ENCODE data around the gene ARHGEF28. TPM values are rescaled to one million over a fixed set of nuclear protein-coding genes. Genes with fewer than 3 reads are reported as not detected.

The ARHGEF28 gene
- total and polyA plus RNA-seq, 2 of the 13 experiments (the other 11 are each of a cell fraction or from before 2014, with no cell fraction given), result 17.4 to 34.1 TPM

DNA sequence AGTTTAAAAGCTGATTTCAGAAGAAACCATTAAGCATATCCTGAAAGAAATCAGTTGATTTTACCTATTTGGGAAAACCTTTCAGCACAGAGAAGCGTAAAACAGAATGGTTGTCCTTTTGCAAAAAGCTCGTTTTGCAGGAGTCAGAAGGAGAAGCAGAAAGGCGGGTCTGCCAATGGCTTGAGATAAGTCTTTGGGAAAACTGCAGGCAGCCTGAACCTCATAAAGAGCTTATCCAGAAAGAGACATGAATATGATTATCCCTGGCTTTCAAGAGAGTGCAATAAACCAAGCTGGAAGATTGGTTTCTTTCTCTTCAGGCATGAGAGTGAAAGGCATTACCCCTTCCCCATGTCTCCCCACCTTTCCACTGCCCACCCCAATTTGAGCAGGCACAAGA is 353.3 kb downstream of the ARHGEF28 start:
- peaks cover 0 to 1% of the 10 kb centered on the region in 2 experiments; a peak in 3 of 5 replicates for H3K27me3 ChIP-seq (ENCODE audit: control insufficient read depth in 1 of 2, insufficient read depth in 2 of 2, low read length in 2 of 2)
- ChIA-PET POLR2A (no interaction called here), CTCF (ENCODE audit: low intra/inter-chr PET ratio, low total read pairs) (no interaction called here)
- ATAC-seq (no peak), FAIRE-seq (no peak), DNase-seq (ENCODE audit: low spot score) (no peak)
- no peaks in the 10 kb centered on the region for H3K9me3 ChIP-seq (ENCODE audit: low read length)
- no peak overlapping the region for H2AFZ ChIP-seq (ENCODE audit: low read length)
- H3K79me2 ChIP-seq (ENCODE audit: insufficient read depth, low read length), result no peaks in the 10 kb centered on the region
- no peak overlapping the region for H3K4me2 ChIP-seq (ENCODE audit: low read depth, low read length)
- no peak overlapping the region for H3K4me3 ChIP-seq (replicated peaks in 1 of 3; ENCODE audit: insufficient read depth in 1 of 3, low read depth in 2 of 3, low read length in 3 of 3)
- H4K20me1 ChIP-seq (ENCODE audit: insufficient read depth, low read length), result no peaks in the 10 kb centered on the region
- no peaks in the 10 kb centered on the region for H3K36me3 ChIP-seq (replicated peaks in 1 of 2; ENCODE audit: control insufficient read depth in 1 of 2, insufficient read depth in 2 of 2, low read length in 2 of 2)
- no peak overlapping the region for H3K27ac ChIP-seq (ENCODE audit: extremely low read length, insufficient read depth, low read length)
- peaks cover 20% of the 10 kb centered on the region for H3K4me1 ChIP-seq (ENCODE audit: insufficient read depth, low read length)
- WGBS (ENCODE audit: low lambda C conversion rate), result 53% methylated on average over 3 of the region's 3 CpGs
- intact Hi-C loops (cut with micrococcal nuclease; ENCODE audit: unreplicated experiment) (no loop called here), in situ Hi-C loops (cut with HindIII; ENCODE audit: extremely low pct_ligation_motif_present, low pct_unique_long_range_greater_than_20kb) (no loop called here)
- H3K9ac ChIP-seq (ENCODE audit: insufficient read depth, low read depth, low read length), result no peak overlapping the region
- BruUV-seq (replicated peaks), result no TSS peak
- TF ChIP-seq, protein P1, sequence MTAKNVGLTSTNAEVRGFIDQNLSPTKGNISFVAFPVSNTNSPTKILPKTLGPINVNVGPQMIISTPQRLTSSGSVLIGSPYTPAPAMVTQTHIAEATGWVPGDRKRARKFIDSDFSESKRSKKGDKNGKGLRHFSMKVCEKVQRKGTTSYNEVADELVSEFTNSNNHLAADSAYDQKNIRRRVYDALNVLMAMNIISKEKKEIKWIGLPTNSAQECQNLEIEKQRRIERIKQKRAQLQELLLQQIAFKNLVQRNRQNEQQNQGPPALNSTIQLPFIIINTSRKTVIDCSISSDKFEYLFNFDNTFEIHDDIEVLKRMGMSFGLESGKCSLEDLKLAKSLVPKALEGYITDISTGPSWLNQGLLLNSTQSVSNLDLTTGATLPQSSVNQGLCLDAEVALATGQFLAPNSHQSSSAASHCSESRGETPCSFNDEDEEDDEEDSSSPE (CRISPR knock-in tag; IDR thresholded peaks at IDR 0.05), result no peak
- TF ChIP-seq GZF1 (CRISPR knock-in tag; IDR thresholded peaks at IDR 0.05), result no peak
- no peak for TF ChIP-seq ETV6 (CRISPR knock-in tag; conservative IDR thresholded peaks at IDR 0.05)
- TF ChIP-seq ZNF567 (CRISPR knock-in tag; IDR thresholded peaks at IDR 0.05; ENCODE audit: borderline replicate concordance), result no peak
- no peak for TF ChIP-seq KDM5A (IDR thresholded peaks at IDR 0.05; ENCODE audit: borderline replicate concordance, low read length)
- no peak for TF ChIP-seq STAG1 (CRISPR knock-in tag; IDR thresholded peaks at IDR 0.05)
- TF ChIP-seq, protein P2, sequence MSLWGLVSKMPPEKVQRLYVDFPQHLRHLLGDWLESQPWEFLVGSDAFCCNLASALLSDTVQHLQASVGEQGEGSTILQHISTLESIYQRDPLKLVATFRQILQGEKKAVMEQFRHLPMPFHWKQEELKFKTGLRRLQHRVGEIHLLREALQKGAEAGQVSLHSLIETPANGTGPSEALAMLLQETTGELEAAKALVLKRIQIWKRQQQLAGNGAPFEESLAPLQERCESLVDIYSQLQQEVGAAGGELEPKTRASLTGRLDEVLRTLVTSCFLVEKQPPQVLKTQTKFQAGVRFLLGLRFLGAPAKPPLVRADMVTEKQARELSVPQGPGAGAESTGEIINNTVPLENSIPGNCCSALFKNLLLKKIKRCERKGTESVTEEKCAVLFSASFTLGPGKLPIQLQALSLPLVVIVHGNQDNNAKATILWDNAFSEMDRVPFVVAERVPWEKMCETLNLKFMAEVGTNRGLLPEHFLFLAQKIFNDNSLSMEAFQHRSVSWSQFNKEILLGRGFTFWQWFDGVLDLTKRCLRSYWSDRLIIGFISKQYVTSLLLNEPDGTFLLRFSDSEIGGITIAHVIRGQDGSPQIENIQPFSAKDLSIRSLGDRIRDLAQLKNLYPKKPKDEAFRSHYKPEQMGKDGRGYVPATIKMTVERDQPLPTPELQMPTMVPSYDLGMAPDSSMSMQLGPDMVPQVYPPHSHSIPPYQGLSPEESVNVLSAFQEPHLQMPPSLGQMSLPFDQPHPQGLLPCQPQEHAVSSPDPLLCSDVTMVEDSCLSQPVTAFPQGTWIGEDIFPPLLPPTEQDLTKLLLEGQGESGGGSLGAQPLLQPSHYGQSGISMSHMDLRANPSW (CRISPR knock-in tag; IDR thresholded peaks at IDR 0.05; ENCODE audit: borderline replicate concordance), result no peak
- no peak for TF ChIP-seq ZNF10 (CRISPR knock-in tag; IDR thresholded peaks at IDR 0.05; ENCODE audit: borderline replicate concordance, low read depth)
- TF ChIP-seq ZNF850 (CRISPR knock-in tag; conservative IDR thresholded peaks at IDR 0.05), result no peak
- no peak for TF ChIP-seq MTA1 (CRISPR knock-in tag; IDR thresholded peaks at IDR 0.05; ENCODE audit: borderline replicate concordance)
- no peak for TF ChIP-seq REPIN1 (CRISPR knock-in tag; IDR thresholded peaks at IDR 0.05; ENCODE audit: borderline replicate concordance, low read depth)
- TF ChIP-seq SMARCE1 (IDR thresholded peaks at IDR 0.05; ENCODE audit: borderline replicate concordance), result no peak
- no peak for TF ChIP-seq ZBTB3 (CRISPR knock-in tag; IDR thresholded peaks at IDR 0.05; ENCODE audit: borderline replicate concordance, low read depth)
- no peak for TF ChIP-seq TBX3 (IDR thresholded peaks at IDR 0.05; ENCODE audit: borderline replicate concordance)
- TF ChIP-seq ZNF629 (CRISPR knock-in tag; conservative IDR thresholded peaks at IDR 0.05), result no peak
- no peak for TF ChIP-seq ZNF101 (CRISPR knock-in tag; IDR thresholded peaks at IDR 0.05; ENCODE audit: borderline replicate concordance, low read depth)
- TF ChIP-seq THYN1 (CRISPR knock-in tag; IDR thresholded peaks at IDR 0.05; ENCODE audit: borderline replicate concordance, low read depth), result no peak
- TF ChIP-seq HDAC2 (CRISPR knock-in tag; IDR thresholded peaks at IDR 0.05), result no peak
- TF ChIP-seq ZSCAN30 (CRISPR knock-in tag; IDR thresholded peaks at IDR 0.05), result no peak
- TF ChIP-seq HMGA1 (CRISPR knock-in tag; conservative IDR thresholded peaks at IDR 0.05), result no peak
